Transverse colon (tissue), 4 donors: ENCODE measurements around the gene STRBP.

Experiments used
- EP300 ChIP-seq: sonication (generic); formaldehyde crosslinking; IDR thresholded peaks from one replicate; pipeline ENCODE4 v1.6.1; 2017; ENCODE audit warnings: antibody characterized with exemption, low read depth
- POLR2A ChIP-seq: fragments of 450-650 bp; IDR thresholded peaks from one replicate; pipeline ENCODE4 v1.6.1; 2016; ENCODE audit warnings: antibody characterized with exemption, mild to moderate bottlenecking, moderate library complexity
- POLR2AphosphoS5 ChIP-seq, 3 donors: sonication (generic); formaldehyde crosslinking; IDR thresholded peaks; one replicate each; pipeline ENCODE4 v1.6.1; 2016; ENCODE audit warnings: antibody characterized with exemption in 3 of 3
- TF ChIP-seq, protein P1 (sequence below), 5 experiments: fragments of 200-600 bp in 3 of 5; fragments of 450-650 bp in 2 of 5; sonication (generic) in 3 of 5; IDR thresholded peaks; 1 replicate in 2 of 5; 2 replicates in 3 of 5; pipeline ENCODE4 v1.5.1; 2016 to 2017; ENCODE audit warnings: antibody characterized with exemption in 5 of 5, inconsistent platforms in 3 of 5, mild to moderate bottlenecking in 2 of 5, moderate library complexity in 1 of 5

DNA sequence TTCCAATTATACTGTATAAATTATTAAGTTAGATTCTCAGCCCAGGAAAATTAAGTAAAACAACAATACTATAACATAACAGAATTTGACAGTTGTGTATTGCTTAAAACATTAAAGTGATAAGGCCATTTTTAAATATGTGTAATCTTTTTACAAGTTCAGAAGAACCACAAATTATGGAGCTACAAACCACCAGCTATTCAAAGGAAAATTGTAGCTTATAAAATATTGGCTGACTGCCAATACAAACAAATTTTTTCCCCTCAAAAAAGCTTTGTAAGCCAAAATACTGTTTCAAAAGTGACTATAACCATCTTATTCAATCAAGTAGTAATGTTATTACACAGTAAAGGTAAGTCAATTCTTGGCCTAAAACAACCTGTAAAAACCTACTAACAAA, 21.9 kb downstream of the STRBP start:
- TF ChIP-seq, protein P1, sequence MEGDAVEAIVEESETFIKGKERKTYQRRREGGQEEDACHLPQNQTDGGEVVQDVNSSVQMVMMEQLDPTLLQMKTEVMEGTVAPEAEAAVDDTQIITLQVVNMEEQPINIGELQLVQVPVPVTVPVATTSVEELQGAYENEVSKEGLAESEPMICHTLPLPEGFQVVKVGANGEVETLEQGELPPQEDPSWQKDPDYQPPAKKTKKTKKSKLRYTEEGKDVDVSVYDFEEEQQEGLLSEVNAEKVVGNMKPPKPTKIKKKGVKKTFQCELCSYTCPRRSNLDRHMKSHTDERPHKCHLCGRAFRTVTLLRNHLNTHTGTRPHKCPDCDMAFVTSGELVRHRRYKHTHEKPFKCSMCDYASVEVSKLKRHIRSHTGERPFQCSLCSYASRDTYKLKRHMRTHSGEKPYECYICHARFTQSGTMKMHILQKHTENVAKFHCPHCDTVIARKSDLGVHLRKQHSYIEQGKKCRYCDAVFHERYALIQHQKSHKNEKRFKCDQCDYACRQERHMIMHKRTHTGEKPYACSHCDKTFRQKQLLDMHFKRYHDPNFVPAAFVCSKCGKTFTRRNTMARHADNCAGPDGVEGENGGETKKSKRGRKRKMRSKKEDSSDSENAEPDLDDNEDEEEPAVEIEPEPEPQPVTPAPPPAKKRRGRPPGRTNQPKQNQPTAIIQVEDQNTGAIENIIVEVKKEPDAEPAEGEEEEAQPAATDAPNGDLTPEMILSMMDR (IDR thresholded peaks at IDR 0.05), result no peak
- TF ChIP-seq POLR2AphosphoS5 (IDR thresholded peaks at IDR 0.05), result no peak
- TF ChIP-seq POLR2A, result no peak
- TF ChIP-seq EP300, result no peak
